HepG2 (cell line): Measurements from ENCODE around the gene SPDYE6. TPM values are rescaled to one million over a fixed set of nuclear protein-coding genes. Genes with fewer than 3 reads are reported as not detected.

Source experiments
- CBX5 ChIP-seq: sonication (generic); formaldehyde crosslinking; IDR thresholded peaks from 2 replicates; pipeline ENCODE4 v1.4.0; 2020; ENCODE audit warnings: missing genetic modification reagents, borderline replicate concordance
- HBP1 ChIP-seq: IDR thresholded peaks from 2 replicates; pipeline ENCODE4 v1.6.1; 2016; ENCODE audit warnings: low read depth, control low read depth
- IKZF5 ChIP-seq: IDR thresholded peaks from 2 replicates; pipeline ENCODE4 v1.6.1; 2018; ENCODE audit warnings: missing genetic modification reagents, mild to moderate bottlenecking, missing compliant biosample characterization
- LRRFIP1 ChIP-seq: sonication (generic); formaldehyde crosslinking; conservative IDR thresholded peaks from 2 replicates; pipeline ENCODE4 v1.4.0; 2020; ENCODE audit warnings: missing genetic modification reagents
- POLR2AphosphoS2 ChIP-seq: IDR thresholded peaks from 2 replicates; pipeline ENCODE4 v1.6.1; 2011; ENCODE audit warnings: low read depth, low read length, improper control_type of control experiment
- RBM39 ChIP-seq: fragments of 200-400 bp; formaldehyde crosslinking; IDR thresholded peaks from one replicate; pipeline ENCODE4 v1.6.1; 2018; ENCODE audit warnings: antibody characterized with exemption, mild to moderate bottlenecking, low read depth, low read length; ENCODE audit not compliant: poor library complexity, severe bottlenecking
- RORA ChIP-seq: sonication (generic); formaldehyde crosslinking; IDR thresholded peaks from 2 replicates; pipeline ENCODE4 v1.5.0; 2020; ENCODE audit warnings: mild to moderate bottlenecking, missing genetic modification reagents, moderate library complexity
- SP1 ChIP-seq, 2 experiments: fragments of 450-650 bp in 1 of 2; sonication (generic) in 1 of 2; formaldehyde crosslinking in 1 of 2; IDR thresholded peaks; 2 replicates each; pipeline versions ENCODE4 v1.4.0 to v1.6.1; 2016 to 2020; ENCODE audit warnings: missing genetic modification reagents in 1 of 2
- TSC22D2 ChIP-seq: sonication (generic); formaldehyde crosslinking; IDR thresholded peaks from 2 replicates; pipeline ENCODE4 v1.5.1; 2020; ENCODE audit warnings: missing genetic modification reagents, mild to moderate bottlenecking, borderline replicate concordance
- U2AF2 ChIP-seq: fragments of 200-400 bp; formaldehyde crosslinking; IDR thresholded peaks from 2 replicates; pipeline ENCODE4 v1.6.1; 2017; ENCODE audit warnings: low read depth, mild to moderate bottlenecking, low read length
- ZBTB42 ChIP-seq: sonication (generic); formaldehyde crosslinking; IDR thresholded peaks from 2 replicates; pipeline ENCODE4 v1.5.0; 2020; ENCODE audit warnings: mild to moderate bottlenecking, missing genetic modification reagents
- ZMYM2 ChIP-seq: sonication (generic); formaldehyde crosslinking; IDR thresholded peaks from 2 replicates; pipeline ENCODE4 v1.8.0; 2022; ENCODE audit warnings: mild to moderate bottlenecking, missing genetic modification reagents
- ZNF280D ChIP-seq: sonication (generic); formaldehyde crosslinking; IDR thresholded peaks from 2 replicates; pipeline ENCODE4 v1.5.1; 2020; ENCODE audit warnings: mild to moderate bottlenecking, missing genetic modification reagents
- ZNF546 ChIP-seq: sonication (generic); formaldehyde crosslinking; conservative IDR thresholded peaks from 2 replicates; pipeline ENCODE4 v1.8.1; 2023; ENCODE audit warnings: mild to moderate bottlenecking, missing genetic modification reagents
- ZNF605 ChIP-seq: sonication (generic); formaldehyde crosslinking; IDR thresholded peaks from 2 replicates; pipeline ENCODE4 v1.8.0; 2022; ENCODE audit warnings: mild to moderate bottlenecking, missing genetic modification reagents
- ZNF720 ChIP-seq: sonication (generic); formaldehyde crosslinking; IDR thresholded peaks from 2 replicates; pipeline ENCODE4 v1.4.0; 2020; ENCODE audit warnings: missing genetic modification reagents
- ZNF761 ChIP-seq: sonication (generic); formaldehyde crosslinking; conservative IDR thresholded peaks from 2 replicates; pipeline ENCODE4 v1.4.0; 2020; ENCODE audit warnings: mild to moderate bottlenecking, missing genetic modification reagents
- ZNF773 ChIP-seq: sonication (generic); formaldehyde crosslinking; IDR thresholded peaks from 2 replicates; pipeline ENCODE4 v1.4.0; 2020; ENCODE audit warnings: missing genetic modification reagents, borderline replicate concordance
- ZNF839 ChIP-seq: sonication (generic); formaldehyde crosslinking; IDR thresholded peaks from 2 replicates; pipeline ENCODE4 v1.4.0; 2020; ENCODE audit warnings: missing genetic modification reagents, mild to moderate bottlenecking, borderline replicate concordance
- ZNF883 ChIP-seq: sonication (generic); formaldehyde crosslinking; IDR thresholded peaks from 2 replicates; pipeline ENCODE4 v1.5.1; 2020; ENCODE audit warnings: mild to moderate bottlenecking, missing genetic modification reagents; ENCODE audit errors: not compliant biosample characterization
- polyA plus RNA-seq, 8 experiments: library from polyadenylated mRNA; depleted of rRNA in 3 of 8; stranded (reverse) in 7 of 8; unstranded in 1 of 8; fragments of >200 nt; fragmentation: Illumina TruSeq in 4 of 8; extraction: Trizol in 4 of 8; gene quantifications; 2 replicates each; pipeline versions ENCODE4 v1.2.1 to v1.2.3, GENCODE V29; 2011 to 2016; ENCODE audit warnings: low read depth in 4 of 8, missing spikeins in 1 of 8, mixed read lengths in 1 of 8; ENCODE audit not compliant: insufficient read depth in 1 of 8
- total RNA-seq, 5 experiments: library from RNA; depleted of rRNA; stranded (reverse); fragments of >200 nt; fragmentation: Illumina TruSeq; extraction: Trizol; gene quantifications; 2 replicates each; pipeline ENCODE4 v1.2.3, GENCODE V29; 2016; ENCODE audit warnings: low read depth in 1 of 5

SPDYE6 gene
- total and polyA plus RNA-seq, 2 of the 13 experiments (the other 11 are each of a cell fraction or from before 2014, with no cell fraction given): 0.07 TPM; not detected in 1

GRCh38 chr7:102395873-102396709 lies 39.8 kb upstream of the SPDYE6 start, which contains the start of gene PRKRIP1 (continued):
- TF ChIP-seq LRRFIP1 (CRISPR knock-in tag) (no peak), ZNF883 (CRISPR knock-in tag) (no peak), TSC22D2 (CRISPR knock-in tag) (no peak), ZNF546 (CRISPR knock-in tag) (peak; percentile 59; the same call in 1 of the 2 replicates), HBP1 (no peak), ZNF605 (CRISPR knock-in tag) (peak; percentile 39; the same call in 1 of the 2 replicates), ZBTB42 (CRISPR knock-in tag) (no peak), IKZF5 (CRISPR knock-in tag) (no peak; the same call in 1 of the 2 replicates), ZNF773 (no peak), POLR2AphosphoS2 (0 out of 2 replicates have a peak, but pooled peaks have one; percentile 86), ZMYM2 (CRISPR knock-in tag) (no peak), ZNF280D (CRISPR knock-in tag) (no peak), RORA (CRISPR knock-in tag) (no peak), U2AF2 (no peak), ZNF761 (CRISPR knock-in tag) (0 out of 2 replicates have a peak, but pooled peaks have one; percentile 39), RBM39 (peak; percentile 72), SP1 (IDR thresholded peaks at IDR 0.05) (no peak), SP1 (CRISPR knock-in tag; IDR thresholded peaks at IDR 0.05) (no peak), ZNF720 (CRISPR knock-in tag) (no peak), ZNF839 (CRISPR knock-in tag) (no peak; the same call in 1 of the 2 replicates), CBX5 (CRISPR knock-in tag) (no peak; the same call in 1 of the 2 replicates)
